Gastroesophageal sphincter (tissue), 4 donors: Measurements from ENCODE around the gene CTNS. TPM values are rescaled to one million over a fixed set of nuclear protein-coding genes. Genes with fewer than 3 reads are reported as not detected.

ENCODE experiments used
- ATAC-seq: fragments of 150-250 bp; one replicate; pipeline ENCODE4 v1.9.1; 2016; ENCODE audit warnings: mild to moderate bottlenecking, moderate library complexity
- H3K27ac ChIP-seq, 4 donors: fragments of 200-600 bp; sonication (generic) in 3 of 4; 1 replicate in 3 of 4; 2 replicates in 1 of 4; pipeline ENCODE4 v1.5.1; 2016 to 2019
- H3K27me3 ChIP-seq: fragments of 200-600 bp; sonication (generic); one replicate; pipeline ENCODE4 v1.5.1; 2019
- H3K36me3 ChIP-seq, 2 donors: fragments of 200-600 bp; sonication (generic); one replicate each; pipeline ENCODE4 v1.5.1; 2019; ENCODE audit warnings: control low read depth in 1 of 2
- H3K4me1 ChIP-seq, 3 donors: fragments of 200-600 bp; sonication (generic); 1 replicate in 2 of 3; 2 replicates in 1 of 3; pipeline ENCODE4 v1.5.1; 2016 to 2019; ENCODE audit warnings: control low read depth in 2 of 3
- H3K4me3 ChIP-seq, 2 donors: fragments of 200-600 bp; sonication (generic); one replicate each; pipeline ENCODE4 v1.5.1; 2019; ENCODE audit warnings: mild to moderate bottlenecking in 1 of 2, moderate library complexity in 1 of 2
- H3K9me3 ChIP-seq, 3 donors: fragments of 200-600 bp; sonication (generic); one replicate each; pipeline ENCODE4 v1.5.1; 2017 to 2019; ENCODE audit warnings: control low read depth in 2 of 3
- EP300 ChIP-seq: sonication (generic); formaldehyde crosslinking; IDR thresholded peaks from one replicate; pipeline ENCODE4 v1.6.1; 2017; ENCODE audit warnings: antibody characterized with exemption, mild to moderate bottlenecking
- POLR2A ChIP-seq, 2 donors: fragments of 450-650 bp; IDR thresholded peaks; one replicate each; pipeline ENCODE4 v1.6.1; 2017; ENCODE audit warnings: antibody characterized with exemption in 2 of 2, mild to moderate bottlenecking in 2 of 2, moderate library complexity in 1 of 2
- POLR2AphosphoS5 ChIP-seq: sonication (generic); formaldehyde crosslinking; IDR thresholded peaks from one replicate; pipeline ENCODE4 v1.6.1; 2017; ENCODE audit warnings: antibody characterized with exemption
- WGBS, 2 donors: methylation state at CpG; one replicate each; pipeline ENCODE4 v1.1.5; 2018; ENCODE audit warnings: low coverage in 1 of 2; 5-methylcytosine and 5-hydroxymethylcytosine counted together
- total RNA-seq, 4 donors: library from RNA; depleted of rRNA; stranded (reverse); fragments of >200 nt; gene quantifications; one replicate each; pipeline ENCODE4 v1.1.0, GENCODE V29; 2016
- TF ChIP-seq, protein P1 (sequence below), 4 experiments: fragments of 200-600 bp in 2 of 4; fragments of 450-650 bp in 2 of 4; sonication (generic) in 1 of 4; IDR thresholded peaks; one replicate each; pipeline ENCODE4 v1.5.1; 2017 to 2019; ENCODE audit warnings: antibody characterized with exemption in 4 of 4, mild to moderate bottlenecking in 2 of 4, moderate library complexity in 2 of 4

Gene CTNS
- total RNA-seq, 4 donors from 2014 or later: 14.8 to 20.5 (median 17.8) TPM

DNA sequence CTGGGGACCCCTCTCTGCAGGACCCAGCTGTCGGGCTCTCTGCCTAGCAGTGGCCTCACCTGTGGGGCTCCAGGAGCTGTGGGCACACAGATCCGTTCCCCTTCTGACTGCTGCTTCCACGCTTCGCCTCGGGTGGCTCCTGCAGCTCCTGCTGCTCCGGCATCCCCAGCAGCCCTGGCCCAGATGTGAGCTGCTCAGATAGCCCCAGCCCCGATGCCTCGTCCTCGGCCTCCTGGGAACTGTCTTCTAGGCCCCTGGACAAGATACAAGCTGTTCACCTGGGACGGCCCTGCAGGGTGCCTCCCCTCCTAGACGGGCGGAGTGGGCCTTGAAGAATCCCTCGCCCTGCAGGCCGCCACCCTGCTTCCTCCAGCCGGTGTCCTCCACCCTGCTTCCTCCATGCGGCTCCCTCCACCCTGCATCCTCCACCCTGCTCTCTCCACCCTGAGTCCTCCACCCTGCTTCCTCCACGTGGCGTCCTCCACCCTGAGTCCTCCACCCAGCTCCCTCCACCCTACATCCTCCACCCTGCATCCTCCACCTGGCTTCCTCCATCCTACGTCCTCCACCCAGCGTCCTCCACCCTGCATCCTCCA, 43.1 kb downstream of the CTNS start:
- Histone ChIP-seq H3K36me3 (no peaks in the 10 kb centered on the region), H3K9me3 (no peaks in the 10 kb centered on the region), H3K27ac (no peak overlapping the region), H3K4me3 (no peak overlapping the region), H3K4me1 (no peaks in the 10 kb centered on the region), H3K27me3 (peaks cover 64% of the 10 kb centered on the region)
- 59 to 67% methylated on average over 7 to 8 of the region's 20 CpGs for WGBS, 2 donors
- ATAC-seq: no peak
- TF ChIP-seq POLR2AphosphoS5 (no peak), EP300 (no peak), POLR2A (IDR thresholded peaks at IDR 0.05) (no peak)
- TF ChIP-seq, protein P1, sequence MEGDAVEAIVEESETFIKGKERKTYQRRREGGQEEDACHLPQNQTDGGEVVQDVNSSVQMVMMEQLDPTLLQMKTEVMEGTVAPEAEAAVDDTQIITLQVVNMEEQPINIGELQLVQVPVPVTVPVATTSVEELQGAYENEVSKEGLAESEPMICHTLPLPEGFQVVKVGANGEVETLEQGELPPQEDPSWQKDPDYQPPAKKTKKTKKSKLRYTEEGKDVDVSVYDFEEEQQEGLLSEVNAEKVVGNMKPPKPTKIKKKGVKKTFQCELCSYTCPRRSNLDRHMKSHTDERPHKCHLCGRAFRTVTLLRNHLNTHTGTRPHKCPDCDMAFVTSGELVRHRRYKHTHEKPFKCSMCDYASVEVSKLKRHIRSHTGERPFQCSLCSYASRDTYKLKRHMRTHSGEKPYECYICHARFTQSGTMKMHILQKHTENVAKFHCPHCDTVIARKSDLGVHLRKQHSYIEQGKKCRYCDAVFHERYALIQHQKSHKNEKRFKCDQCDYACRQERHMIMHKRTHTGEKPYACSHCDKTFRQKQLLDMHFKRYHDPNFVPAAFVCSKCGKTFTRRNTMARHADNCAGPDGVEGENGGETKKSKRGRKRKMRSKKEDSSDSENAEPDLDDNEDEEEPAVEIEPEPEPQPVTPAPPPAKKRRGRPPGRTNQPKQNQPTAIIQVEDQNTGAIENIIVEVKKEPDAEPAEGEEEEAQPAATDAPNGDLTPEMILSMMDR (IDR thresholded peaks at IDR 0.05): no peak

DNA sequence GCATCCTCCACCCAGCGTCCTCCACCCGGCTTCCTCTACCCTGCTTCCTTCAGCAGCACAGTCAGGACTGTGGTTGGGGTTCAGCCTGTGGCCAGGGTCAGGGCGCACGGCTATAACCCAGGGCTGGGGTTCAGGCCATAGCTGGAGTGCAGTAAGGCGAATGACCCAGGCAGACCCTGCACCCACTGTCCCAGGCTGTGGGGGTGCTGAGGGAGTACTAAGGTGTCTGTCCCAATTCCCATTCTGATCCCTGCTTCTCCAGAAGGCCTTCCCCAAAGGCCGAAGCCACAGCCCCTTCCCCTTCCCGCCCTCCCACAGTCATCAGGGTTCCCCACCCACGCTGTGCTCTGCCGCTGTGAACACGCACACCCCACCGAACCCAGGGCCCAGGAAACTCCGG, 44.5 kb downstream of the CTNS start:
- ATAC-seq: no peak
- 60 to 78% methylated on average over 1 to 3 of the region's 12 CpGs for WGBS, 2 donors
- Histone ChIP-seq H3K9me3 (no peaks in the 10 kb centered on the region), H3K4me3 (no peak overlapping the region), H3K27ac (no peak overlapping the region), H3K4me1 (no peaks in the 10 kb centered on the region), H3K27me3 (peaks cover 74% of the 10 kb centered on the region), H3K36me3 (no peaks in the 10 kb centered on the region)
- TF ChIP-seq, protein P1 (IDR thresholded peaks at IDR 0.05): no peak
- TF ChIP-seq POLR2AphosphoS5: no peak
- no peak for TF ChIP-seq POLR2A (IDR thresholded peaks at IDR 0.05)
- TF ChIP-seq EP300: no peak

DNA sequence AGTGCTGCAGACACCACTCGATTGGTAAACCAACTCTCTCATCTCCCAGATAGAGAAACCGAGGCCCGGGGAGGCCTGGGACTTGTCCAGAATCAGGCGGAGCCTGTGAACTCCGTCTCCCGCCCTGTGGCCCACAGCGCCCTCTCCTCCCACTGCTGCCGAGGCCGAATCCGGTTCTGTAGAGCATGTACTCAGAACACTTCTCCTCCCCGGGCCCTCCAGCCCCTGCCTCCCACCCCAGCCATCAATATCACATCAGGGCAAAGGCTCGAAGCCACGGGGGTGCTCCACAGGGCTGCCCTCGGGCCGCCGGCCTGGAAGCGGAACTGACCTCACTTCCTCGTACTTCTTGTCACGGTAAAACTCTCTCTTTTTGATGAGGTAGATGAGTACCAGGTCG, 45.0 kb downstream of the CTNS start:
- no peak for ATAC-seq
- peaks cover 74% of the 10 kb centered on the region for H3K27me3 ChIP-seq
- no peak for TF ChIP-seq POLR2AphosphoS5

DNA sequence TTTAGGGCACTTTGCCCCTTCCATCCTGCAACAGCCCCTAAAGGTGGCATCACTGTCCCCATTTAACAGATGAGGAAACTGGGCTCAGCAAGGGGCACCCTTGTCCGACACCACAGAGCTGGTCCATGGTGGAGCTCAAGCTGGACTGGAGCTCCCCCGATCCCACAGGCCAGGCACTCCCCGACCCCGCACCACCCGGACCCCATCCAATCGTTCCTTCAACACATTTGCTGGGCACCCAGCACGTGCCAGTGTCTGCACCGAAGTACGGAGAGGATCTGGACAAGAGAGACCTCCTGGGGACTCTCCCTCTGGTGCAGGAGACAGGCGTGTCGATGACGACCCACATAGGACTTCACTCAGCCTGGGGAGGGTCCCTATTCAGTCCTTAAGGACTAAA, 45.5 kb downstream of the CTNS start:
- no peak for ATAC-seq
- no peaks in the 10 kb centered on the region for H3K9me3 ChIP-seq
- H3K36me3 ChIP-seq: no peaks in the 10 kb centered on the region
- no peak overlapping the region for H3K4me3 ChIP-seq
- H3K4me1 ChIP-seq: no peaks in the 10 kb centered on the region
- H3K27me3 ChIP-seq: peaks cover 74% of the 10 kb centered on the region
- TF ChIP-seq, protein P1 (IDR thresholded peaks at IDR 0.05): no peak
- TF ChIP-seq EP300 (no peak), POLR2A (IDR thresholded peaks at IDR 0.05) (no peak)
- no peak overlapping the region for H3K27ac ChIP-seq
- 69% methylated on average over 3 of the region's 12 CpGs; no CpG with 5 or more reads in 1 of the 2 donors for WGBS, 2 donors

More for the DNA sequence above, 45.0 kb downstream of the CTNS start:
- Histone ChIP-seq H3K9me3 (no peaks in the 10 kb centered on the region), H3K27ac (no peak overlapping the region), H3K36me3 (no peaks in the 10 kb centered on the region), H3K4me3 (no peak overlapping the region), H3K4me1 (no peaks in the 10 kb centered on the region)
- WGBS, 2 donors: 75% methylated on average over 4 of the region's 20 CpGs; no CpG with 5 or more reads in 1 of the 2 donors

DNA sequence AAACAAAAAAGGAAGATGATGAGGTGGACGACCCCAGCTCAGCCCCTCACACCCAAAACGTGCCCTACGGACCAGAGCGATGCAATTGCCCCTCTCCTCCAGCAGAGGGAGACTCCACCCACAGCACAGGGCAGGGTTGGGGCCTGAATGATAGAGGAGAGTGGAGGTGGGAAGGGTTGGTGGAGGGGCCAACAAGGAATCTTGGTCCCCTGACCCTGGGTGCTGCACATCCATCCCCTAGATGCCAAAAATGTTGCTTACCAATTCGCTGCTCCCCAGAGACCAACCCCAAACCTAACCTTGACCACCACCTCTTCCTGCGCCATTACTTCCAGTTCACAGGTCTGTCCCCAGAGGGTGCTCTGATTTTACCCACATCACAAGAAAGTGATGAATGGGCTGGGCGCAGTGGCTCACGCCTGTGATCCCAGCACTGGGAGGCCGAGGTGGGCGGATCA, 46.5 kb downstream of the CTNS start:
- Histone ChIP-seq H3K4me1 (no peaks in the 10 kb centered on the region), H3K9me3 (no peaks in the 10 kb centered on the region), H3K36me3 (no peaks in the 10 kb centered on the region), H3K27ac (no peak overlapping the region), H3K27me3 (peaks cover 70% of the 10 kb centered on the region), H3K4me3 (no peak overlapping the region)
- 0 to 23% methylated on average over 1 to 6 of the region's 10 CpGs for WGBS, 2 donors
- ATAC-seq: no peak
- TF ChIP-seq, protein P1 (IDR thresholded peaks at IDR 0.05): peak in 3 of 4 experiments; percentile 53 to 81 (median 63)
- TF ChIP-seq POLR2AphosphoS5: no peak
